PC-3 (cell line): Measurements from ENCODE around the gene UBE2E1. TPM values are rescaled to one million over a fixed set of nuclear protein-coding genes. Genes with fewer than 3 reads are reported as not detected.

Source experiments
- ATAC-seq: fragments of 200-7000 bp; cut with Tn5 transposase; 2 replicates; pipeline ENCODE4 v1.9.1; 2020; ENCODE audit warnings: mild to moderate bottlenecking, moderate library complexity
- BruUV-seq: library from RNA; stranded (reverse); fragments of 400-500 nt; replicated peaks from 2 replicates; lab custom pipeline; 2021; lab: Mats Ljungman, UMichigan
- CTCF ChIA-PET: fragments of 300-600 bp; sonication (Branson Sonifier 250); formaldehyde crosslinking; loops from one replicate; lab custom pipeline; 2022; ENCODE audit warnings: antibody characterized with exemption; lab: Charles Lee
- POLR2A ChIA-PET: fragments of 300-600 bp; sonication (Branson Sonifier 250); formaldehyde crosslinking; loops from one replicate; lab custom pipeline; 2022; ENCODE audit warnings: antibody characterized with exemption; ENCODE audit not compliant: unreplicated experiment; lab: Charles Lee
- DNase-seq: peaks from one replicate; pipeline ENCODE4 v3.0.0-alpha.2; 2015
- H2AFZ ChIP-seq: fragments of 300-600 bp; sonication (generic); 2 replicates; pipeline ENCODE4 v1.6.0; 2016; ENCODE audit warnings: antibody characterized with exemption, low read length
- H3F3A ChIP-seq: fragments of 300-600 bp; sonication (generic); one replicate; pipeline ENCODE4 v1.6.0; 2017; ENCODE audit warnings: antibody characterized with exemption, low read length, control low read depth, mild to moderate bottlenecking; ENCODE audit not compliant: unreplicated experiment
- H3K27ac ChIP-seq: fragments of 300-600 bp; sonication (generic); 2 replicates; pipeline ENCODE4 v1.5.1; 2016; ENCODE audit warnings: mild to moderate bottlenecking, low read length
- H3K27me3 ChIP-seq: fragments of 300-600 bp; sonication (generic); 2 replicates; pipeline ENCODE4 v1.6.1; 2016; ENCODE audit warnings: low read length, mixed read lengths
- H3K36me3 ChIP-seq: fragments of 300-600 bp; sonication (generic); 2 replicates; pipeline ENCODE4 v1.6.1; 2016; ENCODE audit warnings: low read depth, mixed run types, low read length, mixed read lengths
- H3K4me1 ChIP-seq: fragments of 300-600 bp; sonication (generic); 2 replicates; pipeline ENCODE4 v1.5.1; 2016; ENCODE audit warnings: low read length; ENCODE audit not compliant: insufficient read depth
- H3K4me2 ChIP-seq: fragments of 300-600 bp; sonication (generic); 2 replicates; pipeline ENCODE4 v1.6.0; 2016; ENCODE audit warnings: low read length
- H3K4me3 ChIP-seq: fragments of 300-600 bp; sonication (generic); 2 replicates; pipeline ENCODE4 v1.5.1; 2016; ENCODE audit warnings: mild to moderate bottlenecking, low read length, mixed read lengths
- H3K79me2 ChIP-seq: fragments of 300-600 bp; sonication (generic); 2 replicates; pipeline ENCODE4 v1.6.1; 2017; ENCODE audit warnings: low read length, mixed read lengths
- H3K9ac ChIP-seq: fragments of 300-600 bp; sonication (generic); 2 replicates; pipeline ENCODE4 v1.6.0; 2016; ENCODE audit warnings: mild to moderate bottlenecking, low read length
- H3K9me2 ChIP-seq: fragments of 300-600 bp; sonication (generic); replicated peaks from 2 replicates; pipeline ENCODE4 v1.6.1; 2016; ENCODE audit warnings: mixed run types, low read length, mixed read lengths
- H3K9me3 ChIP-seq: fragments of 300-600 bp; sonication (generic); 2 replicates; pipeline ENCODE4 v1.6.1; 2016; ENCODE audit warnings: low read length, mixed read lengths
- H4K20me1 ChIP-seq: fragments of 300-600 bp; sonication (generic); 2 replicates; pipeline ENCODE4 v1.6.1; 2016; ENCODE audit warnings: low read length, mixed read lengths
- CTCF ChIP-seq: fragments of 300-600 bp; sonication (generic); conservative IDR thresholded peaks from 2 replicates; pipeline ENCODE4 v1.5.1; 2017; ENCODE audit warnings: antibody characterized with exemption, low read depth, mild to moderate bottlenecking, low read length
- EZH2 ChIP-seq: fragments of 300-600 bp; sonication (generic); IDR thresholded peaks from one replicate; pipeline ENCODE4 v1.6.1; 2017; ENCODE audit warnings: antibody characterized with exemption, mild to moderate bottlenecking, low read length; ENCODE audit not compliant: unreplicated experiment
- EZH2phosphoT487 ChIP-seq: fragments of 300-600 bp; sonication (generic); IDR thresholded peaks from 2 replicates; pipeline ENCODE4 v1.6.1; 2018; ENCODE audit warnings: mild to moderate bottlenecking, antibody characterized with exemption, low read length, borderline replicate concordance
- intact Hi-C: fragments of 100-400 bp; cut with micrococcal nuclease; formaldehyde crosslinking; loops from 2 replicates; pipeline ENCODE4 v1.9.0; 2023
- total RNA-seq: library from RNA; depleted of rRNA; stranded (reverse); fragments of >200 nt; gene quantifications from 2 replicates; pipeline ENCODE4 v1.2.3, GENCODE V29; 2014

UBE2E1 gene
- total RNA-seq, 1 experiment from 2014 or later, result 117 TPM

GRCh38 chr3:23856286-23856685 lies 50.5 kb downstream of the UBE2E1 start:
- no TSS peak for BruUV-seq
- Histone ChIP-seq H3K9me3 (no peaks in the 10 kb centered on the region), H3K9ac (no peak overlapping the region), H2AFZ (no peak overlapping the region), H3K4me1 (peaks cover 13% of the 10 kb centered on the region), H3K9me2 (no peaks in the 10 kb centered on the region), H4K20me1 (peaks cover 27% of the 10 kb centered on the region), H3K79me2 (peaks cover 94% of the 10 kb centered on the region), H3K36me3 (no peaks in the 10 kb centered on the region), H3K4me3 (no peak overlapping the region), H3K27ac (no peak overlapping the region), H3K27me3 (no peaks in the 10 kb centered on the region), H3K4me2 (no peak overlapping the region), H3F3A (no peaks in the 10 kb centered on the region)
- POLR2A ChIA-PET, result no interaction called here
- ATAC-seq (no peak), DNase-seq (no peak)
- intact Hi-C loops, result no loop called here
- CTCF ChIA-PET, result no interaction called here
- TF ChIP-seq CTCF, result no peak
- TF ChIP-seq EZH2phosphoT487, result no peak
- TF ChIP-seq EZH2, result no peak

DNA sequence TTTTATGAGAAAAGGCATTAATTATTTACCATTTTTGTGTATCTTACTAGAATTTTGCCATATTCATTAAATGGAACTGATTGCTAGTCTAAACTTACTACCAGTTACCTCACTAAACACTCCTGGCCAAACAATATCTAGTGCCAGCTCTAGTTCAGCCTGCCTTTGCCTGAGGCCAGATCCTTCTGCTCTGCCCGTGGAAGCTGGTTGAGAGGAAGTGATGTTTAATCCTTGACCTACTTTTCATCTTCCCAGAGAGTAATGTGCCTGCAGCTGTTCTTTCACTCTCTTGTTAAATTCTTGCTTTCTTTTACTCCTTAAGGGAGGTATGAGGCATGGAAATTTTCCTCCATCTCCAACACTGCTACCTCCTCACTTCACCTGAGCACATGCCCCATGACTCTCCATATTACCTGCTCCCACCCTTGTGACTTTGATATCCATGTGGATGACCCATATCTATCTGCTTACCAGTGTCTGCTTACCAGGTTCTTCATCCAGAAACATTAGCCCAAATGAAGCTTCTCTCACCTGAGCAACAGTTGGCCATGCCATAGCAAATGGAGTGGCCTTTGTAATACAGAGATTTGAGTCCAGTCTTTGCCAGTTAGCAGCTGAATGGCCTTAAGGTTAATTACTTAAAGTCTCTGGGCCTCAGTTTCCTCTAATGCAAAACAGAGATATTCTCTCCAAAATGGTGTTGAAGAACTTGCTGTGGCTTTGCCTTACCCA lies 53.4 kb downstream of the UBE2E1 start:
- H2AFZ ChIP-seq, result no peak overlapping the region
- H3K4me2 ChIP-seq, result peak overlapping the region; percentile 30
- no peaks in the 10 kb centered on the region for H3K9me2 ChIP-seq
- POLR2A ChIA-PET, result no interaction called here
- H3K4me1 ChIP-seq, result peaks cover 17% of the 10 kb centered on the region
- DNase-seq (peak; percentile 78), ATAC-seq (peak; percentile 90)
- H3K4me3 ChIP-seq, result no peak overlapping the region
- intact Hi-C loops, result no loop called here
- TF ChIP-seq CTCF, result no peak
- no peak for TF ChIP-seq EZH2phosphoT487
- no peak for TF ChIP-seq EZH2
- H3K79me2 ChIP-seq, result peaks cover 88% of the 10 kb centered on the region
- no TSS peak for BruUV-seq
- H3F3A ChIP-seq, result no peaks in the 10 kb centered on the region
- H4K20me1 ChIP-seq, result peaks cover 35% of the 10 kb centered on the region
- H3K27me3 ChIP-seq, result no peaks in the 10 kb centered on the region
- no peak overlapping the region for H3K9ac ChIP-seq
- CTCF ChIA-PET, result no interaction called here
- 0 out of 2 replicates have a peak, but pooled peaks cover 3% of the 10 kb centered on the region for H3K36me3 ChIP-seq
- H3K9me3 ChIP-seq, result no peaks in the 10 kb centered on the region
- H3K27ac ChIP-seq, result no peak overlapping the region

GRCh38 chr3:23859839-23860382 lies 54.2 kb downstream of the UBE2E1 start:
- no peaks in the 10 kb centered on the region for H3K9me3 ChIP-seq
- no peaks in the 10 kb centered on the region for H3F3A ChIP-seq
- H3K4me1 ChIP-seq, result peaks cover 17% of the 10 kb centered on the region
- no peaks in the 10 kb centered on the region for H3K27me3 ChIP-seq
- peaks cover 34% of the 10 kb centered on the region for H4K20me1 ChIP-seq
- BruUV-seq, result no TSS peak
- H3K4me2 ChIP-seq, result no peak overlapping the region
- H3K4me3 ChIP-seq, result no peak overlapping the region
- TF ChIP-seq CTCF (no peak), EZH2 (no peak), EZH2phosphoT487 (no peak)
- H3K79me2 ChIP-seq, result peaks cover 88% of the 10 kb centered on the region
- peaks cover 3% of the 10 kb centered on the region; the same call in 1 of the 2 replicates for H3K36me3 ChIP-seq
- no peaks in the 10 kb centered on the region for H3K9me2 ChIP-seq
- POLR2A ChIA-PET, result no interaction called here
- no peak overlapping the region for H3K27ac ChIP-seq
- ATAC-seq, result no peak
- no peak overlapping the region for H2AFZ ChIP-seq
- no peak for DNase-seq
- intact Hi-C loops, result no loop called here
- no peak overlapping the region for H3K9ac ChIP-seq
- CTCF ChIA-PET, result no interaction called here
